HG03025 (cell line): ENCODE measurements around the gene POLR3E.

Source experiments
- ATAC-seq: cut with Tn5 transposase; IDR thresholded peaks from one replicate; pipeline ENCODE4 v1.9.1; 2021; ENCODE audit warnings: mild to moderate bottlenecking, moderate library complexity; ENCODE audit not compliant: unreplicated experiment, low FRiP score

Gene POLR3E

DNA sequence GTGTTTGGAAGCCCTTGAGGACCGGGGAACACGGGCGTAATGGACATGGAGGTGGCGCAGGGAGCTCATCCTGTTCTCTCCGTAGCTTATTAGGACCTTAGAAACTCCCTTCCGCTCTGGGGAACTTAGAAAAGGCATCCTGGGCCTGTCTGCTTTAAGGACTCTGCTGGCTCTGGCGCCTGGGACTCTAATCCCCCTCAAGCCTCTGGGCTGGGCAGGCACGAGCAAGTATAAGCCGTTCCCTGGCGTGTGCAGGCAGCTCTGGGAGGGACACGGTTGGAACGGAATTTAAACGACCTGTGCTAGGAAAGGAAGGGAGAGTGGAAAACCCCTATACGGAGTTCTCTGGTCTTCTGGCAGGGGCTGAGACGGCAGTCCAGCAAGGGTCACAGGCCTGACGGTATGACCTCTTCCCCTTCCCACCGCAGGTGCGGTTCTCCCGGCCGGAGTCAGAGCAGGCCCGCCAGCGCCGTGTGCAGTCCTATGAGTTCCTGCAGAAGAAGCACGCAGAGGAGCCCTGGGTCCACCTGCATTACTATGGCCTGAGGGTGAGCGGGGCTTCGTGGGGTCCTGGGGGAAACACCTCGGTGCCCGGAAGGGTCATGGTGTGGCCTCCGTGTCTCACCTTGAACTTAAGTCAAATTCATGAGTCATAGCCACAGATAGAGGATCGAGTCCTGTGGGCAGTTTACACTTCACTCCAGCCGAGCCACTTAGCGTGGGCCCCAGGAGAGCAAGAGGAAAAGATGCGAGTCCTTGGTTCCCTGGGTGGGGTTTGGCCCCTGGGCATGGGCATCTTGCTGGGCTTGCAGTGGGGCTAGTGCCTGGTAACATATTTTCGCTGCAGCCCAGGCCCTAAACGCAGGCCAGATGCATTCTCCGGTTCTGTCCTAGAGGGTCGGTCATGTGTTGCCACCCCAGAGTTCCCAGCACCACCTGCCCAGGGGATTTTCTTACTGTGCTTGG, 17.7 kb downstream of the POLR3E start:
- ATAC-seq = no peak

DNA sequence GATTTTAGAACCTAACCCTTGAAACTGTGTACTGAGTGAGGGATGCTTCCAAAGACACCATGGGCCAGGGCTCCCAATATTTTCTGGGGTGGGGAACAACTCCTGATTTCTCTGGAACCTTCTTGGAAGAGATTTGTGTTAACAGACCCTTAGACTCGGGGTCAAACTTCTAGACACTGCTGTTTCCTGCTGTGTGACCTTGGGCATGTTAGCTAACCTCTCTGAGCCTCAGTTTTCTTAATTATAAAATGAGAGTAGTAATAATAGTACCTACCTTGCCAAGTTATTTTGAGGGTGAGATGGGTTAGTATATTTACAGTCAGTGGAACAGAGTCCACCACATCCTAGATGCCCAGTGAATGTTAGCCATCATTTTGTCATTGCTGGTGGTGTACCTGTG, 18.8 kb downstream of the POLR3E start:
- ATAC-seq = no peak

DNA sequence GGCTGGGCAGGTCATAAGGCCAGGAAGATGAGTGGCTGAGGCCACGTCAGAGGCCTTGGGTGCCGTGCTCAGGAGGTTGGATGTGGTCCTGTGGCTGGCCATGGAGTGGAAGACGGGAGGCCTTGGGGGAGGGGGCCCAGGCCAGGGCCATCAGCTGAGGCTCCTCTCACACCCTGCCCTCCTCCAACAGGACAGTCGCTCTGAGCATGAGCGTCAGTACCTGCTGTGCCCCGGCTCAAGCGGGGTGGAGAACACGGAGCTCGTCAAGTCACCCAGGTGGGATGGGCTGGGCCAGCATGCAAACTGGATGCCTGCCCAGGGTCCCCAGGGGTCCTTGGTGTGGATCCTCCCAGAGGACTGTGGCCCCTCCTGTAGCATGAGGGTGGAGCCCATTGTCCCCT, 19.2 kb downstream of the POLR3E start:
- ATAC-seq = no peak

DNA sequence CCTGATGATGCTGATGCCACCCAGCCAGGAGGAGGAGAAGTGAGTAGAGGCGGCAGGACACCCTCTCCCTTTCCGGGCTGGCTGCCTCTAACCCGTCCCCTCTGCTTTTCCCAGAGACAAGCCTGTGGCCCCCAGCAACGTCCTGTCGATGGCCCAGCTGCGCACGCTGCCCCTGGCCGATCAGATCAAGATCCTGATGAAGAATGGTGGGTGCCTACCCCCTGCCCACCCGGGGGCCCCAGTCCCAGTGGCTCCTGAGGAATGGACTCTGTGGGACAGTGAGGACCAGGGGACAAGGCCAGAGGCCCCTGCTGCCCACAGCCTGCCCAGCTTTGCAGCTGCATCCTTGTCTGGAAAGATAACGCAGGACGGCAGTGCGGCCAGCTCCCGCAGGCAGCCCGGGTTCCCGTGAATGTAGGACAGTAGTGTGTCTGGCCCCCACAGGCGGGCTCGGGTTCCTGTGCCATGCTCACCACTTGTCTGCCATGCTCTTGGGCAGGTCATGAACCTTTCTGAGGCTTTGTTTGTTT, 19.9 kb downstream of the POLR3E start:
- no peak for ATAC-seq

DNA sequence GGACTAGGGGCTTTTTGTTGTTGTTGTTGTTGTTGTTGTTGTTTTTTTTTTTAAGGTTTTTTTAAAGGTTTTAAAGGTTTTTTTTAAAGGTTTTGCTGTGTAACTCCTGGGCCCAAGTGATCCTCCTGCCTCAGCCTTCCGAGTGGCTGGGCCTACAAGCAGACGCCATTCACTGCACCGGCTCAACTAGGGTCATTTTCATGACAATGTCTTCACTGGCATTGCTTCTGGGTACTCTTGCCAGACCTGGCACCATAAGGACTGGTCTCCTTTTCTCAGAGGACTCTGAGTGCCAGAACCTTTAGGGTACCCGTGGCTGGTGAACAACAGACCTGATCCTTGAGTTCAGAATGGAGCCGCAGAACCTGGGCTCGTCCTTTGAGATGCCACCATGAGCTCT, 20.4 kb downstream of the POLR3E start:
- no peak for ATAC-seq

DNA sequence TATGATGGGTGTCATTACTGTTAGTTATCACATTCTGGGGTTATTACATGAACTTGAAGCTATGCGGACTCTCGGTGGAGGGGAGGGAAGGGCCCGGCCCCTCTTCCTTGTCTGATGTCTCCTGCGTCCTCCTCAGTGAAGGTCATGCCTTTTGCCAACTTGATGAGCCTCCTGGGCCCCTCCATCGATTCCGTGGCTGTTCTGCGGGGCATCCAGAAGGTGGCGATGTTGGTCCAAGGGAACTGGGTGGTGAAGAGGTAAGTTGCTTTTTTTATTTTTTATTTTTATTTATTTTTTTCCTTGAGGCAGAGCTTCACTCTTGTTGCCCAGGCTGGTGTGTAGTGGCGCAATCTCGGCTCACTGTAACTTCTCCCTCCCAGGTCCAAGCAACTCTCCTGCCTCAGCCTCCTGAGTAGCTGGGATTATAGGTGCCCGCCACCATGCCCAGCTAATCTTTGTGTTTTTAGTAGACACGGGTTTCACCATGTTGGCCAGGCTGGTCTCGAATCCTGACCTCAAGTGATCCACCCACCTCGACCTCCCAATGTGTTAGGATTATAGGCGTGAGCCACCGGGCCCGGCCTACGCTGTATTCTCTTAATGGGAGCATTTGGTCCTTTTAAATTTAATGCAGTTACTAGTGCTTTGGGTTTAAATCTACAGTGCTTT, 21.6 kb downstream of the POLR3E start:
- ATAC-seq = no peak

DNA sequence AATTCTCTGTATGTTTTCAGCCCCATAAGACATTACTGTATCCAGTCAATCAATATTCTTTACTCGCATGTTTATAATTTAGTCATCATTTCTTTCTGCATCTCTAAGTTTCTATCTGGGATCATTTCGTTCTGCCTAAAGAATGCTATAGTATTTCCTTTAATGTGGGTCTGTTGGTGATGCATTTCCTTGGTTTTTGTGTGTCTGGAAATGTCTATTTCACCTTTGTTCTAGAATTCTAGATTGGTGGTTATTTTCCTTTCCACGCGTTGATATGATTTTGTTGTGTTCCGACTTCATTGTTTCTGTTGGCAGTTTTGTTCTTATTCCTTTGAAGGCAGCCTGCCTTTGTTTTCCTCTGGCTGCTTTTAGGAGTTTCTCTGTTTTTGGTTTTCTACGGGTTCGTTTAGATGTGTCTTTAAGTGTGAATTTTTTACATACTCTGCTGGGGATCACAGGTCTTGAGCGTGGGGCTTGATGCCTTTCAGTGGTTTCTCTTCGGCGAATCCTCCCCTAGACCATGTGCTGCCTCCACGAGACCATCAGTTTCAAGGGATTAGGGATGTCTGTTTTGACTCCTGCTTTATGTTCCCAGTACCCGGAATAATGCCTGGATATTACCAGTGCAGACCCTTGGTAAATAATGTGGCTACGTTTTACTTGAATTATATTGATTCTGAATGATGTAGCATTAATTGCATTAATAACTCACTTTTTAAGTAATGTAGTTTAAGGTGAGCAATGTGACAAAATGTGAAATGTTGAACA, 23.5 kb downstream of the POLR3E start:
- ATAC-seq = no peak

DNA sequence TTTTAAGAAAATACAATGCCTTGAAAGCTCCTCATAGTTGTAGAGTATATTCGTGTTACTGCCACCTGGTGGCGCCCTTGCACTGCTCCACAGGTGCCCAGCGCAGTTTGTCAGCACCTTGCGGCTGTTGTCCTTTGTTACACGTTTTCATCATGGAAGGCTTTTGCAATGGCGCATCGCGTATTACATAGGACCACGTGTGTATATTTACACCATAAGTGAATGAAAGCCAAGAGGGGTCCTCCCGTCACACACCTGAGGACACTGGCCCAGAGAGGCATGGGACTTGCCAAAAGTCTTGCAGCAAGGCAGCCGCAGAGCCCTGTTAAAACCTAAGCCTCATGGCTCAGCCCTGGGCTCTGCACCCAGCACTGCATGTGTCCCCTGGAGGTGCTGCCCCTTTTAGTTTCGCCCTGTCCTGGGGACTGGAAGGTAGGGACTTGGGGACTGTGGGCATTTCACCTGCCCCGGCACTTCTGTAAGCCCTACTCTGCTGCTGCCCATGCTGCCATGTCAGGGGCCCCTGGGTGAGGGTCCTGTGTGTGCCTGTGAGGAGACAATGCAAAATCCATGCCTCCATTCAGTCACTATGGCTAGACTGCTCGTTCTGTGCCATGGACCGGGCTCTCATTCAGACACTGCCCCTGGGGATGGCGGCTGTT, 24.3 kb downstream of the POLR3E start:
- ATAC-seq = no peak

DNA sequence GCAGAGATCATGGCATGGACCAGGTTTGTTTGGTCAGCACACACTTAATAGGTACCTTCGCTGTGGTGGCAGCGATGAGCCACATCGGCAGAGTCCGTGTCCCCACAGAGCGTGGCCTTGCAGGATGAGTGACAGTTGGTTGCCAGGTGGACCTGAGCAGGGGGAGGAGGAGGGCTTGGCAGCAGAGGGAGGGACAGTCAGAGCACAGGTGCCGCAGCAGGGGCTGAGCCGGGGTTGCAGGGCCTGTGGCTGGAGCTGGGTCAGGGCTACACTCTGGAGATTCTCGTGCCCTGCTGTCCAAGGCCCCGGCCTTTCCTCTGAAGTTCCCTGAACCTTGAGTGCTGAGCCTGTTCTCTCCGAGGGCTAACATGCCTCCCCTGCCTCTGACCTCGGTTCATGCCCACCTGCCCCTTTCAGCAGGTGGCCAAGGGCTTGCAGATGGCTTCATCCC, 24.8 kb downstream of the POLR3E start:
- ATAC-seq = no peak

DNA sequence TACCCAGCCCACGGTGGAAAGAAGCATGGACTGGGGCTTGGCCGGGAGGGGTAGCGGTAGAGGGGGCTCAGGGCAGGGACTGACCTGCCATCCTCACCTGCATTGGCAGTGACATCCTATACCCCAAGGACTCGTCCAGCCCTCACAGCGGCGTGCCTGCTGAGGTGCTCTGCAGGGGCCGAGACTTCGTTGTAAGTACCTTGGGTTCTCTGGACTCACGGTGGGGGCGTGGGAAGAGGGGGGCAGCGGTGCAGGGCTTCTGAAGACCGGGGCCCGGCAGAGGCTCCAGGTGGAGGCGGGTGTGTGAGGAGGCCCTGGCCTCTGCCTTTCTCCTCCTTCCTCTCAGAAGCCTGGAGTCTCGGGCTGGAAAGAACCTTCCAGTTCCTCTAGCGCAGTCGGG, 25.5 kb downstream of the POLR3E start:
- ATAC-seq = no peak

DNA sequence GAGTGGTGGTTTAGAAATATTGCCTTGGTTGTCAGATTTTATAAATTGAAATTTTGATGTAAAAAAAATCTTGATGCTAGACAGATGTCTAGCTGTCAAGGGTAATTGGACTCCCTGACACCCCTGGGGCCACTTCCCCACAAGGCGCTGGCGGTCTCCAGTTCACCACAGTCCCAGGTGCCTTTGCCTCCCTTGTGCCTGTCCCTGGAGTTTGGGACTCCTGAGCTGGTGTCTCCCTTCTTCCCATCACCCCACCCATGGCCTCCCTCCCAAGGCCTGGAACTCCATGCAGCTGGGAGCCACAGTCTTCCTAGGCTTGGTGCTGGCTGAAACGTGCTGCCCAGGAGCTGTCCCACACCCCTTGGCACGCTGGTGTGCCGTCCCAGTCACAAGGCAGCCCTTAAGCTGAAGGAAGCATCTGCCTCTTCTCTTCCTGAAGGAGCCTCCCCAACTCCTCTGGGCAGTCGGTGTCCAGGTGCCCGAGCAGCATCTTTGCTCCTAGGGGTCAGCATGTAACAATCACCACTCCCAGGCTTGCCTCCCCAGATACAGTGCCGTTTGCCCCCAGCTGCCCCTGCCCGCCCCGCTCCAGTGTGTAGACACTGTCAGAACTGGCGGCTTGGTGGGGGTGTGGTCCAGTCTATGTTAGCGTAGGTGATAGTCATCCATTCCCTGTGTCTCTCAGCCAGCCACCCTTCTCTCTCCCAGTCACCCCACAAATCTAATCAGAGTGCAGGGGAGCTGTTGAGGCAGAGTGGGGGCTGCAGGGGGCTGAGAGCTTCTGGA, 26.2 kb downstream of the POLR3E start:
- ATAC-seq = no peak

DNA sequence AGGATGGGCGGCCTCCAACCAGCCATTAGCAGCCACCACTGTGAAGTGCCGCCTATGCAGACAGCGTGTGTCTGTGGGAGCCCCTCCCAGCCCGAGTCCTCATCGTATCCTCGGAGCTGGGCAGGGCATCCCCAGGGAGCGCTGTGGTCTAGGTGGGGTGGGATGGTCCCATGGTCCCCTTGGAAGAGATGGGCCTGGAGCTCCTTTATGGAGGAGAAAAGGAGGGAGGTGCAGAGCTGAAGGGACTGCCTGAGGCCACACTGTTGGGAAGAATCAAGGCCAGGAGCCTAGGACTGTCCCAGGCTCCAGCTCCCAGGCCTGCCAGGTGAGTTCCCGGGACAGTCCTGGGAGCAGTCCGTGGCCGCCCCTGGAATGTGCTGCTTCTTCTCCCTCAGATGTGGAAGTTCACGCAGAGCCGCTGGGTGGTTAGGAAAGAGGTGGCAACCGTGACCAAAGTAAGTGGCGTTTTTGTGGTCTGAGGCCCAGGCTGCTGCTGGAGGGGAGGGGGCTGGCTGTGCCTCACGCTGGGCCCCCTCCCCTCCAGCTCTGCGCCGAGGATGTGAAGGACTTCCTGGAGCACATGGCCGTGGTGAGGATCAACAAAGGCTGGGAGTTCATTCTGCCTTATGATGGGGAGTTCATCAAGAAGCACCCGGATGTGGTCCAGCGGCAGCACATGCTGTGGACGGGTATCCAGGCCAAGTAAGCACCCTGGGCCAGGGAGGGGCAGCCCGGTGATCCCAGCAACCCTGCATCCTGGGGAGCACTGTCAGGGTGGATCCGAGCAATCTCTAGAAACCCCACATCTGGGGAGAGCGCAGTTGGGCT, 27.0 kb downstream of the POLR3E start:
- ATAC-seq = no peak

DNA sequence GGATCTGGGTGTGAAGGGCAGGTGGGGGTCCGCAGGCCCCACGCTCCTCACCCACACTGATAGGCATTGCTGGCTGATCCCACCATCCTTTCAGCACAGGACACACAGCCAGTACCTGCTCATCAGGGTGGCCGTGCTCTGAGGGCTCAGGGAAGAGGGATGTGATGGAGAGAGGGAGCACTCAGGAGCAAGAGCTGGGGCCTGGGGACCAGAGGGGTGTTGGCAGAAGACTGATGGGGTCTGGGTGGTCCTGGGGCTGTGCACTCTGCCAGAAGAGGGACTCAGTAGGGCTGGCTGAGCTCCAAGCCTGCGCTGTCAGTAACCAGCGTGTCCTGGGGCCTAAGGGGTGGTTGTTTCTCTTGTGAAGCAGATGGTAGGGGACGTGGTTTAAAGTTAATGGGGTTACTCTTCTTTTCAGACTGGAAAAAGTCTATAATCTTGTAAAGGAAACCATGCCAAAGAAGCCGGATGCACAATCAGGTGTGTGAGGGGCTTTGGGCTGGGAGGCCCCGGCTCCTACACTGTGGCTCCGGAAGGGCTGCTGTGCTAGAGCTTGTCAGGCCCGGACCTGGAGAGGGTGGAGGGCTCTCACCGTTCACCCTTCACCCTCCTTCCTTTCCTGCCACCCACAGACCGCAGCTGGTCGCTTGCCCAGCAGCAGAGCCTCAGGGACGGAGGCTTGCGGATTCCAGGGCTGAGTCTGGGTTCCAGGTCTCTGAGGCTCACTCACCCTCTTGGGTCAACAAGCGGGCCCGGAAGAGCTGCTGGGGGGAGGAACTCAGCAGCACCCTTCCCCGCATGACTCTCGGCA, 27.8 kb downstream of the POLR3E start:
- ATAC-seq = no peak

DNA sequence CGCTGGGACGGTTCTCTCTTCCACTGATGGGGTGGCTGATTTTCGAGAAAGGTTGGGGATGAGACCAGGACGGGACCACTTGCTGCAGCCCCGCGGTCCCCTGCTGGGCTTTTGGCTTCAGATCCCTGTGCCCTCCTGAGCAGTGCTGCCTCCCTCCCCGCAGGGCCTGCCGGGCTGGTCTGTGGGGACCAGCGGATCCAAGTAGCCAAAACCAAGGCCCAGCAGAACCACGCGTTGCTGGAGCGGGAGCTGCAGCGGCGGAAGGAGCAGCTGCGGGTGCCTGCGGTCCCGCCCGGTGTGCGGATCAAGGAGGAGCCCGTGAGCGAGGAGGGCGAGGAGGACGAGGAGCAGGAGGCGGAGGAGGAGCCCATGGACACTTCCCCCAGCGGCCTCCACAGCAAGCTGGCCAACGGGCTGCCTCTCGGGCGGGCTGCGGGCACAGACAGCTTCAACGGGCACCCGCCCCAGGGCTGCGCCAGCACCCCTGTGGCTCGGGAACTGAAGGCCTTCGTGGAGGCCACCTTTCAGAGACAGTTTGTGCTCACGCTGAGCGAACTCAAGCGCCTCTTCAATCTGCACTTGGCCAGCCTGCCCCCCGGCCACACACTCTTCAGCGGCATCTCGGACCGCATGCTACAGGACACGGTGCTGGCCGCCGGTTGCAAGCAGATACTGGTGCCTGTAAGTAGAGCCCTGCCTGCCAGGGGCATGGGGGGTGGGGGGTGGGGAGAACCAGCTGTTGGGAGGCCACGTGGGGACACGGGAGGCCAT, 28.6 kb downstream of the POLR3E start:
- ATAC-seq = no peak

DNA sequence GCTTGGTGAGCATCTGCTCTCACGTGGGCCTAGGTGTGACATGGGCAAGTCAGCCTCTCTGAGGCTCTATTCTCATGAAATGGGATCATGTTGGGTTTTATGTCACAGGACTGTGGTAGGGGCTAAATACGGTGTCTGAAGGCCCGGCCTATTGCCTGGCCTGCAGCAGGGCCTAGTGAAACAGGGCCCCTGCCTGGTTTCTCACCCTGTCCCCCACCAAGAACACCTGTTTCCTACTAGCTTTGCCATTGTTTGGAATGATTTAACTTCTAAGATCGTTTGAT, 29.1 kb downstream of the POLR3E start:
- ATAC-seq = no peak

DNA sequence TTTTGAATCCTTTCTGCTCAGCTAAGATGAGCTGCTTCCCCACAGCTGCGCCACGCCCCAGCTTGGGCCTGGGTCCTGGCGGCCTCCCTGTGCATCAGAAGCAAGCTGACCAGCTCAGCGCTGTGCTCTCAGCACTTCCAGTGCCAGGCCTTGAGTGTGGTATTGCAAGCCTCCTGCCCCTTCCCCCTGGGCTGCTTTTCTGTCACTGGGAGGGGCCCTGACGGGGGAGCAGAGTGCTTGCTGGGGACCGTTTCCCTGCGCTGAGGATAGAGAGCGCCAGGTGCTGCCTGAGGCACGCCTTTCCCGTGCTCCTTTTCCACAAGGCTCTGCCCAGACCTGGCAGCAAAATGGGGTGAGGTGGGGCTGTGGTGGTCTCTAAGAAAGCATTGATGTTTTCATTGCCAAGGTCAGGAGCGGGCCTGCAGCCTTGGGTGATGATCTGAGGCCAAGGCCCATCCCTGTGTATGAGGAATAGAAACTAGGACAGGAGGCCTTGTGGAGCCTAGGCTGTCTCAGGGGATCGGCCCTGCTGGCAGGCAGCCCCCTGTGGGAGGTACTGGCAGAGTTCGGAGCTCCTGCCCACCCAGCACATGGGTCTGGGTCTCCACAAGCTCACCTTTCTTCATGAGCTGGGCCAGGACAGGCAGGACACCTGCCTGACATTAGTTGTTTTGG, 29.7 kb downstream of the POLR3E start:
- no peak for ATAC-seq

DNA sequence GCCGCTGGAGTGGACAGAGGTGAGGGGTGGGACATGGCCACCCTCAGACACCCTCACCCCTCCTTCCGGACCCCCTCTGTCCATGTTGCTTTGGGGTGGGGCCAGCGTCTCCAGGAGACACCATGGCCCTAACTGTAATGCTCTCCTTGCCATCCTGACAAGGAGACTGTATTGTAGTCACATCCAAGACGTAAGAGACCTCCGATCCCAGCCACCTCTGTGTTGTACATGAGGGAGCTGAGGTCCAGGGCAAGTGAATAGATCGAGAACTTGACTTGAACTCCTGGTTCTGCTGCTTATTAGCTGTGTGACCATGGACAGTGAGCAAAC, 30.2 kb downstream of the POLR3E start:
- ATAC-seq = no peak
